K562 (cell line): ENCODE measurements around the gene LMBR1L. TPM values are rescaled to one million over a fixed set of nuclear protein-coding genes. Genes with fewer than 3 reads are reported as not detected.

Experiments used
- ETV6 ChIP-seq, 3 experiments: fragments of 150-350 bp in 1 of 3; sonication (generic) in 1 of 3; formaldehyde crosslinking in 1 of 3; IDR thresholded peaks; 2 replicates each; pipeline versions ENCODE4 v1.6.1 to v1.8.0; 2014 to 2022; ENCODE audit warnings: borderline replicate concordance in 2 of 3, low read depth in 2 of 3, antibody characterized with exemption in 1 of 3, low read length in 1 of 3, mild to moderate bottlenecking in 1 of 3, missing genetic modification reagents in 1 of 3
- MCM7 ChIP-seq, 2 experiments: fragments of 450-650 bp; IDR thresholded peaks; 2 replicates each; pipeline ENCODE4 v1.6.1; 2016 to 2018
- PHF21A ChIP-seq: fragments of 450-650 bp; IDR thresholded peaks from 2 replicates; pipeline ENCODE4 v1.6.1; 2017; ENCODE audit warnings: low read depth, borderline replicate concordance
- PTBP1 ChIP-seq: fragments of 200-400 bp; formaldehyde crosslinking; IDR thresholded peaks from 2 replicates; pipeline ENCODE4 v1.6.1; 2017; ENCODE audit warnings: low read depth, low read length
- RBBP5 ChIP-seq: fragments of 200-600 bp; sonication (generic); IDR thresholded peaks from 2 replicates; pipeline ENCODE4 v1.6.1; 2012; ENCODE audit warnings: borderline replicate concordance, mild to moderate bottlenecking, low read length, control low read depth, inconsistent platforms; ENCODE audit not compliant: insufficient read depth, poor library complexity, severe bottlenecking
- TEAD2 ChIP-seq: fragments of 450-650 bp; IDR thresholded peaks from 2 replicates; pipeline ENCODE4 v1.6.1; 2016; ENCODE audit warnings: missing genetic modification characterization, control low read depth, missing compliant biosample characterization
- polyA plus RNA-seq, 8 experiments: library from polyadenylated mRNA; depleted of rRNA in 4 of 8; stranded (reverse) in 5 of 8; unstranded in 3 of 8; fragments of >200 nt; fragmentation: Nextera tagmentation in 2 of 8; fragmentation: Illumina TruSeq in 1 of 8; extraction: Ambion mirVana in 2 of 8; extraction: Trizol in 1 of 8; gene quantifications; 2 replicates each; pipeline versions ENCODE4 v1.2.1 to v1.2.3, GENCODE V29; 2011 to 2014; ENCODE audit warnings: inconsistent platforms in 1 of 8, missing spikeins in 1 of 8
- total RNA-seq, 7 experiments: library from RNA; depleted of rRNA in 6 of 7; stranded (reverse); fragments of >200 nt in 6 of 7; fragmentation: Illumina TruSeq in 2 of 7; extraction: Trizol in 2 of 7; gene quantifications; 2 replicates each; pipeline versions ENCODE4 v1.2.1 to v1.2.3, GENCODE V29; 2011 to 2021; ENCODE audit warnings: low replicate concordance in 1 of 7
- TF ChIP-seq, protein P1 (sequence below): sonication (generic); formaldehyde crosslinking; IDR thresholded peaks from 2 replicates; pipeline ENCODE4 v1.8.1; 2023; ENCODE audit warnings: mild to moderate bottlenecking, missing genetic modification reagents
- TF ChIP-seq, protein P2 (sequence below), 3 experiments: fragments of 200-800 bp in 1 of 3; fragments of 250-450 bp in 1 of 3; fragments of 450-650 bp in 1 of 3; sonication (Bioruptor Pico) in 1 of 3; sonication (Bioruptor generic) in 1 of 3; formaldehyde crosslinking in 1 of 3; IDR thresholded peaks; 2 replicates each; pipeline versions ENCODE4 v1.6.1 to v1.8.0; 2016 to 2022; ENCODE audit warnings: mild to moderate bottlenecking in 2 of 3, missing genetic modification characterization in 2 of 3, missing compliant biosample characterization in 1 of 3, moderate library complexity in 1 of 3
- TF ChIP-seq, protein P3 (sequence below), 2 experiments: IDR thresholded peaks in 1 of 2; conservative IDR thresholded peaks in 1 of 2; 2 replicates each; pipeline ENCODE4 v1.6.1; 2016; ENCODE audit warnings: low read depth in 2 of 2, mild to moderate bottlenecking in 1 of 2, missing compliant biosample characterization in 1 of 2, missing genetic modification characterization in 1 of 2, moderate library complexity in 1 of 2
- TF ChIP-seq, protein P4 (sequence below): sonication (generic); formaldehyde crosslinking; IDR thresholded peaks from 2 replicates; pipeline ENCODE4 v1.8.1; 2023; ENCODE audit warnings: mild to moderate bottlenecking, missing genetic modification reagents
- TF ChIP-seq, protein P5 (sequence below): fragments of 450-650 bp; formaldehyde crosslinking; IDR thresholded peaks from 2 replicates; pipeline ENCODE4 v1.4.0; 2020; ENCODE audit warnings: mild to moderate bottlenecking, moderate library complexity

Gene LMBR1L
- total and polyA plus RNA-seq, 9 of the 15 experiments (the other 6 are each of a cell fraction or from before 2014, with no cell fraction given): 2.5 to 57.0 (median 31.1) TPM

DNA sequence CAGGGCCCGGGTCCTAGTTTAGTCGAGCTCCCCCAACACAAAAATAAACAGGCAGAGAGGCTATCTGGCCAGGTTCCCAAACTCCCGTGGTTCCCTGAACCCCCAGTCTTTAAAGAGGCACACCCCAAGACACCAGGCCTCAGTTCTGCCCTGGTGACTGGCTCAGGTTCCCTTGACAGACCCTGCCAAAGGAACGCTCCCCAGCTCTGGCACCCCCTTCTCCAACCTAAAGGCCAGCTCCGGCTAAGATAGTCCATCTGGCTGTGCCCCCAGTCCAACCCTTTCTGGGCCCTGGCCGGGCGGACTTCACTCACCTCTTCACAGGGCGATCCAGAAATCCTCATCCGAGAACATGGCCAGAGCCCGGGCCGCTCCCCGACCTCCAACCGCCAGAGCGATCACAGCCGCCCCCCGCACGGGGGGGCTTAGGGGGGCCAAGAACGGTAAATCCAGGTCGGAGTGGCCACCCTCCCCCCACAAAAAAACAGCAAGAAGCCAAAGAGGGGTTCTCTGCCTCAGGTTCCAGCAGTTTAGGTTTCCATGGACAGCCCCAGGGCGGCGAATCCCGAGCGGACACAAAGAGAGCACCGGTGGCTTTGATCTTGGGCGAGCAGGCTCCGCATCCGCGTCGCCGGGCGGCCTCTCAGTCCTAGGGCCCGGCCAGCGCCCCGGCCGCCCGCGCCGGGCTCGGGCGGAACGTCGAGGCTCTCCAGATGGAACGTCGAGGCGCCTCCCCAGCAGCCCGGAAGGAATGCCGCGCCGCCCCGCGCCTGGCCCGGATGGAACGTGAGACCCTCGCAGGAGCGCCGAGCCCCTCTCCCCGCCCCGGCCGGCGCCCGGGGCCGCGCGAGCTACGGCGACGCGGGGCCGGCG lies 51.1 kb downstream of the LMBR1L start (continued):
- TF ChIP-seq MCM7 (IDR thresholded peaks at IDR 0.05) (no peak), ETV6 (IDR thresholded peaks at IDR 0.05; ENCODE audit: borderline replicate concordance in 1 of 2, low read depth in 2 of 2, low read length in 1 of 2) (no peak), ETV6 (CRISPR knock-in tag; IDR thresholded peaks at IDR 0.05; ENCODE audit: borderline replicate concordance) (0 out of 2 replicates have a peak, but pooled peaks have one; percentile 57), TEAD2 (tag) (no peak), PTBP1 (no peak), RBBP5 (no peak), PHF21A (no peak)
- TF ChIP-seq, protein P1, sequence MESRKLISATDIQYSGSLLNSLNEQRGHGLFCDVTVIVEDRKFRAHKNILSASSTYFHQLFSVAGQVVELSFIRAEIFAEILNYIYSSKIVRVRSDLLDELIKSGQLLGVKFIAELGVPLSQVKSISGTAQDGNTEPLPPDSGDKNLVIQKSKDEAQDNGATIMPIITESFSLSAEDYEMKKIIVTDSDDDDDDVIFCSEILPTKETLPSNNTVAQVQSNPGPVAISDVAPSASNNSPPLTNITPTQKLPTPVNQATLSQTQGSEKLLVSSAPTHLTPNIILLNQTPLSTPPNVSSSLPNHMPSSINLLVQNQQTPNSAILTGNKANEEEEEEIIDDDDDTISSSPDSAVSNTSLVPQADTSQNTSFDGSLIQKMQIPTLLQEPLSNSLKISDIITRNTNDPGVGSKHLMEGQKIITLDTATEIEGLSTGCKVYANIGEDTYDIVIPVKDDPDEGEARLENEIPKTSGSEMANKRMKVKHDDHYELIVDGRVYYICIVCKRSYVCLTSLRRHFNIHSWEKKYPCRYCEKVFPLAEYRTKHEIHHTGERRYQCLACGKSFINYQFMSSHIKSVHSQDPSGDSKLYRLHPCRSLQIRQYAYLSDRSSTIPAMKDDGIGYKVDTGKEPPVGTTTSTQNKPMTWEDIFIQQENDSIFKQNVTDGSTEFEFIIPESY: peak; percentile 24; the same call in 1 of the 2 replicates
- TF ChIP-seq, protein P2, sequence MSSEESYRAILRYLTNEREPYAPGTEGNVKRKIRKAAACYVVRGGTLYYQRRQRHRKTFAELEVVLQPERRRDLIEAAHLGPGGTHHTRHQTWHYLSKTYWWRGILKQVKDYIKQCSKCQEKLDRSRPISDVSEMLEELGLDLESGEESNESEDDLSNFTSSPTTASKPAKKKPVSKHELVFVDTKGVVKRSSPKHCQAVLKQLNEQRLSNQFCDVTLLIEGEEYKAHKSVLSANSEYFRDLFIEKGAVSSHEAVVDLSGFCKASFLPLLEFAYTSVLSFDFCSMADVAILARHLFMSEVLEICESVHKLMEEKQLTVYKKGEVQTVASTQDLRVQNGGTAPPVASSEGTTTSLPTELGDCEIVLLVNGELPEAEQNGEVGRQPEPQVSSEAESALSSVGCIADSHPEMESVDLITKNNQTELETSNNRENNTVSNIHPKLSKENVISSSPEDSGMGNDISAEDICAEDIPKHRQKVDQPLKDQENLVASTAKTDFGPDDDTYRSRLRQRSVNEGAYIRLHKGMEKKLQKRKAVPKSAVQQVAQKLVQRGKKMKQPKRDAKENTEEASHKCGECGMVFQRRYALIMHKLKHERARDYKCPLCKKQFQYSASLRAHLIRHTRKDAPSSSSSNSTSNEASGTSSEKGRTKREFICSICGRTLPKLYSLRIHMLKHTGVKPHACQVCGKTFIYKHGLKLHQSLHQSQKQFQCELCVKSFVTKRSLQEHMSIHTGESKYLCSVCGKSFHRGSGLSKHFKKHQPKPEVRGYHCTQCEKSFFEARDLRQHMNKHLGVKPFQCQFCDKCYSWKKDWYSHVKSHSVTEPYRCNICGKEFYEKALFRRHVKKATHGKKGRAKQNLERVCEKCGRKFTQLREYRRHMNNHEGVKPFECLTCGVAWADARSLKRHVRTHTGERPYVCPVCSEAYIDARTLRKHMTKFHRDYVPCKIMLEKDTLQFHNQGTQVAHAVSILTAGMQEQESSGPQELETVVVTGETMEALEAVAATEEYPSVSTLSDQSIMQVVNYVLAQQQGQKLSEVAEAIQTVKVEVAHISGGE (CRISPR knock-in tag; IDR thresholded peaks at IDR 0.05): no peak
- TF ChIP-seq, protein P3, sequence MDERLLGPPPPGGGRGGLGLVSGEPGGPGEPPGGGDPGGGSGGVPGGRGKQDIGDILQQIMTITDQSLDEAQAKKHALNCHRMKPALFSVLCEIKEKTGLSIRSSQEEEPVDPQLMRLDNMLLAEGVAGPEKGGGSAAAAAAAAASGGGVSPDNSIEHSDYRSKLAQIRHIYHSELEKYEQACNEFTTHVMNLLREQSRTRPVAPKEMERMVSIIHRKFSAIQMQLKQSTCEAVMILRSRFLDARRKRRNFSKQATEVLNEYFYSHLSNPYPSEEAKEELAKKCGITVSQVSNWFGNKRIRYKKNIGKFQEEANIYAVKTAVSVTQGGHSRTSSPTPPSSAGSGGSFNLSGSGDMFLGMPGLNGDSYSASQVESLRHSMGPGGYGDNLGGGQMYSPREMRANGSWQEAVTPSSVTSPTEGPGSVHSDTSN (CRISPR knock-in tag; IDR thresholded peaks at IDR 0.05; ENCODE audit: low read depth): no peak
- TF ChIP-seq, protein P3 (tag; conservative IDR thresholded peaks at IDR 0.05; ENCODE audit: low read depth): no peak
- TF ChIP-seq, protein P4, sequence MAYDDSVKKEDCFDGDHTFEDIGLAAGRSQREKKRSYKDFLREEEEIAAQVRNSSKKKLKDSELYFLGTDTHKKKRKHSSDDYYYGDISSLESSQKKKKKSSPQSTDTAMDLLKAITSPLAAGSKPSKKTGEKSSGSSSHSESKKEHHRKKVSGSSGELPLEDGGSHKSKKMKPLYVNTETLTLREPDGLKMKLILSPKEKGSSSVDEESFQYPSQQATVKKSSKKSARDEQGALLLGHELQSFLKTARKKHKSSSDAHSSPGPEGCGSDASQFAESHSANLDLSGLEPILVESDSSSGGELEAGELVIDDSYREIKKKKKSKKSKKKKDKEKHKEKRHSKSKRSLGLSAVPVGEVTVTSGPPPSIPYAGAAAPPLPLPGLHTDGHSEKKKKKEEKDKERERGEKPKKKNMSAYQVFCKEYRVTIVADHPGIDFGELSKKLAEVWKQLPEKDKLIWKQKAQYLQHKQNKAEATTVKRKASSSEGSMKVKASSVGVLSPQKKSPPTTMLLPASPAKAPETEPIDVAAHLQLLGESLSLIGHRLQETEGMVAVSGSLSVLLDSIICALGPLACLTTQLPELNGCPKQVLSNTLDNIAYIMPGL (CRISPR knock-in tag): no peak; the same call in 1 of the 2 replicates
- TF ChIP-seq, protein P5, sequence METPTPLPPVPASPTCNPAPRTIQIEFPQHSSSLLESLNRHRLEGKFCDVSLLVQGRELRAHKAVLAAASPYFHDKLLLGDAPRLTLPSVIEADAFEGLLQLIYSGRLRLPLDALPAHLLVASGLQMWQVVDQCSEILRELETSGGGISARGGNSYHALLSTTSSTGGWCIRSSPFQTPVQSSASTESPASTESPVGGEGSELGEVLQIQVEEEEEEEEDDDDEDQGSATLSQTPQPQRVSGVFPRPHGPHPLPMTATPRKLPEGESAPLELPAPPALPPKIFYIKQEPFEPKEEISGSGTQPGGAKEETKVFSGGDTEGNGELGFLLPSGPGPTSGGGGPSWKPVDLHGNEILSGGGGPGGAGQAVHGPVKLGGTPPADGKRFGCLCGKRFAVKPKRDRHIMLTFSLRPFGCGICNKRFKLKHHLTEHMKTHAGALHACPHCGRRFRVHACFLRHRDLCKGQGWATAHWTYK (CRISPR knock-in tag): no peak
